Retina (tissue), 1 donor: ENCODE measurements around the gene ZNF536.
"Not testable (repeated sequence)": the region's sequence is repeated elsewhere in the genome, so short reads cannot be mapped to it uniquely, and the experiment has no call there.

Source experiments
- DNase-seq: peaks from one replicate; pipeline ENCODE4 v3.0.0-alpha.2; 2016

Gene ZNF536

GRCh38 chr19:30341611-30342201 lies 30.5 kb upstream of the ZNF536 start:
- DNase-seq: no peak

GRCh38 chr19:30342901-30343300 lies 29.3 kb upstream of the ZNF536 start:
- no peak for DNase-seq

- DNase-seq: no peak
These were observed 27.4 kb upstream of the ZNF536 start for GRCh38 chr19:30344446-30345425.

- DNase-seq: no peak
These were observed 26.5 kb upstream of the ZNF536 start for GRCh38 chr19:30345686-30346085.

- not testable (repeated sequence) for DNase-seq
These were observed 25.7 kb upstream of the ZNF536 start for GRCh38 chr19:30346468-30346867.

GRCh38 chr19:30349131-30349730 lies 23.0 kb upstream of the ZNF536 start:
- no peak for DNase-seq

- DNase-seq: peak; percentile 62
These were observed 21.2 kb upstream of the ZNF536 start for GRCh38 chr19:30350692-30351663.

GRCh38 chr19:30351774-30352173 lies 20.4 kb upstream of the ZNF536 start:
- peak; percentile 66 for DNase-seq

- no peak for DNase-seq
These were observed 18.7 kb upstream of the ZNF536 start for GRCh38 chr19:30353394-30353945.

- no peak for DNase-seq
These were observed 16.6 kb upstream of the ZNF536 start for GRCh38 chr19:30355586-30355985.

- no peak for DNase-seq
These were observed 15.1 kb upstream of the ZNF536 start for GRCh38 chr19:30356951-30357579.

GRCh38 chr19:30357580-30357954 lies 14.6 kb upstream of the ZNF536 start:
- no peak for DNase-seq

GRCh38 chr19:30358319-30358718 lies 13.9 kb upstream of the ZNF536 start:
- DNase-seq: no peak

GRCh38 chr19:30358821-30359580 lies 13.2 kb upstream of the ZNF536 start:
- no peak for DNase-seq

- DNase-seq: no peak
These were observed 12.2 kb upstream of the ZNF536 start for GRCh38 chr19:30359936-30360335.

- peak; percentile 78 for DNase-seq
These were observed 11.6 kb upstream of the ZNF536 start for GRCh38 chr19:30360376-30361106.

- DNase-seq: no peak
These were observed 11.1 kb upstream of the ZNF536 start for GRCh38 chr19:30361107-30361447.

- no peak for DNase-seq
These were observed 10.5 kb upstream of the ZNF536 start for GRCh38 chr19:30361721-30362120.

- no peak for DNase-seq
These were observed 9.9 kb upstream of the ZNF536 start for GRCh38 chr19:30362156-30362754.

GRCh38 chr19:30363073-30363472 lies 9.1 kb upstream of the ZNF536 start:
- no peak for DNase-seq
